ENCODE results near the gene TLR5.

The TLR5 gene

DNA sequence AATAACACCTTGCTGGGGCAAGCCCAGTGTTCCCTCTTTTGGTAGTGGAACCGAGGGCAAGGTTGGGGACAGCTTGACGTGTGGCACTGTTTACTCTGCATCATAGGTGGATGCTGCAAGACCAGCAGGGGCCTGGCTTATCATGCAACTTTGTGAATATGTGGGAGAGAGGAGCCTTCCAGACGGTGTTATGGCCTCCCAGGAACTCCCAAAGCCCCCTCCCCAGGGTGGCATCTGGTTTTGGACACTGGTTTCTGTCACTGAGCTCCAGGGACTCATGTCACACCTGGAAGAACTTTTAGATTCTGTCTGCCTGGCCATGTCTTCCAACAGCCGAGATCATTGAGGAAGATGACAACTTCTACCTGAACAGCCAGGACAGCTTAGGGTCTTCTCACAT, 1.4 kb upstream of the TLR5 start:
- Histone ChIP-seq H2AFZ (ENCODE audit: low read depth, low read length) (no peak overlapping the region), H3K36me3 (replicated peaks; ENCODE audit: low read depth, low read length) (no peaks in the 10 kb centered on the region), H3K4me3 (ENCODE audit: low read length) (no peak overlapping the region), H3K27ac (ENCODE audit: low read length) (no peak overlapping the region), H3K9ac (ENCODE audit: low read length) (no peak overlapping the region), H3K4me1 (ENCODE audit: low read length) (peaks cover 3% of the 10 kb centered on the region; the same call in 1 of the 2 replicates), H4K20me1 (ENCODE audit: insufficient read depth, low read length) (no peaks in the 10 kb centered on the region), H3K9me3 (ENCODE audit: insufficient read depth, low read length) (peaks cover 4% of the 10 kb centered on the region), H3K4me2 (ENCODE audit: low read length) (no peak overlapping the region), H3K79me2 (ENCODE audit: low read length) (no peaks in the 10 kb centered on the region), H3K27me3 (ENCODE audit: low read depth, low read length) (peaks cover 42% of the 10 kb centered on the region)
- TF ChIP-seq, protein P1, sequence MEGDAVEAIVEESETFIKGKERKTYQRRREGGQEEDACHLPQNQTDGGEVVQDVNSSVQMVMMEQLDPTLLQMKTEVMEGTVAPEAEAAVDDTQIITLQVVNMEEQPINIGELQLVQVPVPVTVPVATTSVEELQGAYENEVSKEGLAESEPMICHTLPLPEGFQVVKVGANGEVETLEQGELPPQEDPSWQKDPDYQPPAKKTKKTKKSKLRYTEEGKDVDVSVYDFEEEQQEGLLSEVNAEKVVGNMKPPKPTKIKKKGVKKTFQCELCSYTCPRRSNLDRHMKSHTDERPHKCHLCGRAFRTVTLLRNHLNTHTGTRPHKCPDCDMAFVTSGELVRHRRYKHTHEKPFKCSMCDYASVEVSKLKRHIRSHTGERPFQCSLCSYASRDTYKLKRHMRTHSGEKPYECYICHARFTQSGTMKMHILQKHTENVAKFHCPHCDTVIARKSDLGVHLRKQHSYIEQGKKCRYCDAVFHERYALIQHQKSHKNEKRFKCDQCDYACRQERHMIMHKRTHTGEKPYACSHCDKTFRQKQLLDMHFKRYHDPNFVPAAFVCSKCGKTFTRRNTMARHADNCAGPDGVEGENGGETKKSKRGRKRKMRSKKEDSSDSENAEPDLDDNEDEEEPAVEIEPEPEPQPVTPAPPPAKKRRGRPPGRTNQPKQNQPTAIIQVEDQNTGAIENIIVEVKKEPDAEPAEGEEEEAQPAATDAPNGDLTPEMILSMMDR (IDR thresholded peaks at IDR 0.05; ENCODE audit: low read depth, low read length) = no peak
- TF ChIP-seq EZH2phosphoT487 (IDR thresholded peaks at IDR 0.05; ENCODE audit: low read depth) = no peak

DNA sequence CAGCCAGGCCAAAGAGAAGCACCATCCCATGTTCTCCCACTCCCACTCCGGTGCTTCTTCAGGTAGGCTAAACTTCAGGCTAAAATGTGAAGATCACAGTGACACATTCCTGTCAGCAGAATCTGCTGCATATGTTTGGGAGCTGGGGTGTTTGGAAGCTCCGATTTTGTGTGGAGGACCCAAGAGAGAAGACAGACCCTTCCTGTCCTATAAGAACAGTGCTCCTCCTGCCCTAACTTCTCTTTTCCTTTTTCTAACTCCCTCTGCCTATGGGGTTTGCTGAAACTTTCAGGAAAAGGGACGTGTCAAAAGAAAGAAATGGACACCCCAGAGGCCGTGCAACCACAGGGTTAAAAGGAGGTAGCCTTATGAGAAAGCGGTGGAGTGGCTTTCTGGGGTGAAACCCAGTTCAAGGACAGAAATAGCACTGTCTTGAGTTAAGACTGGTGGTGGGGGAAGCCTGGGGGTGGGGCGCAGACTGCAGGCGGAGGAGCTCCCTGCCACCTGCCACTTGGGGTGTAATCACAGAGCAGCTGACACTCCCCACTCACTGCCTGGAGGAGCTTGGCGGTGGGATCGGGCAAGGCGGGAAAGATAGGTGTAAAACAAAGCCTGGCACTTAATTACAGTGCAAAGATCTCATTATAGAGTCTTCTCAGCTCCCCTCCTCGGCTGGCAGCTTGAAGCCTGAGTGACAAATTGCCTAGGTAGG, 645 bp upstream of the TLR5 start:
- no peaks in the 10 kb centered on the region for H4K20me1 ChIP-seq (ENCODE audit: insufficient read depth, low read length)
- H3K9ac ChIP-seq (ENCODE audit: low read length) = no peak overlapping the region
- H3K4me3 ChIP-seq (ENCODE audit: low read length) = no peak overlapping the region
- no peaks in the 10 kb centered on the region for H3K79me2 ChIP-seq (ENCODE audit: low read length)
- no peaks in the 10 kb centered on the region for H3K36me3 ChIP-seq (replicated peaks; ENCODE audit: low read depth, low read length)
- no peak overlapping the region for H2AFZ ChIP-seq (ENCODE audit: low read depth, low read length)
- H3K27ac ChIP-seq (ENCODE audit: low read length) = no peak overlapping the region
- H3K4me1 ChIP-seq (ENCODE audit: low read length) = peaks cover 3% of the 10 kb centered on the region; the same call in 1 of the 2 replicates
- H3K9me3 ChIP-seq (ENCODE audit: insufficient read depth, low read length) = peaks cover 4% of the 10 kb centered on the region
- peaks cover 42% of the 10 kb centered on the region for H3K27me3 ChIP-seq (ENCODE audit: low read depth, low read length)
- H3K4me2 ChIP-seq (ENCODE audit: low read length) = no peak overlapping the region
- TF ChIP-seq, protein P1 (IDR thresholded peaks at IDR 0.05; ENCODE audit: low read depth, low read length) = no peak
- no peak for TF ChIP-seq EZH2phosphoT487 (IDR thresholded peaks at IDR 0.05; ENCODE audit: low read depth)

DNA sequence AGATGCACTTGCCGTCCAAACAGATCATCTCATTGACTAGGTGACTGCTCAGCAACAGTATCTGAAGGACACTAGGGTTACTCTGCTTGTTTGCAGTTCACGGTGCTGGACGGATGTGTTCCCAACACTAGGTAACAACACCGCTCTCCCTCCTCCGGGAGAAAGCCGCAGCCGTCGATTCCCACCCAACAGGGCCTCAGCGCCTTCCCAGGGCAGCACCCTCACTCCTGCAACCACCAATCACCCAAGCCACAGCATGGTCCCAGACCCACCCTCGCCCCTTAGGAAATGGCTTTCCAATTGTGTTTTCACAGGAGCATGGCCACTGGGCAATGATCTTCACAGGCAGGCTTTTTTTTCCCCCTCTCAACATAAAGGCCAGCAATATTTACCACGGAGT, 779 bp downstream of the TLR5 start:
- Histone ChIP-seq H2AFZ (ENCODE audit: low read depth, low read length) (no peak overlapping the region), H3K9ac (ENCODE audit: low read length) (no peak overlapping the region)

More for the DNA sequence above, 779 bp downstream of the TLR5 start:
- H3K27ac ChIP-seq (ENCODE audit: low read length) = no peak overlapping the region
- no peaks in the 10 kb centered on the region for H3K36me3 ChIP-seq (replicated peaks; ENCODE audit: low read depth, low read length)
- H3K4me1 ChIP-seq (ENCODE audit: low read length) = peaks cover 3% of the 10 kb centered on the region; the same call in 1 of the 2 replicates
- TF ChIP-seq, protein P1 (IDR thresholded peaks at IDR 0.05; ENCODE audit: low read depth, low read length) = no peak
- no peak for TF ChIP-seq EZH2phosphoT487 (IDR thresholded peaks at IDR 0.05; ENCODE audit: low read depth)
- no peaks in the 10 kb centered on the region for H4K20me1 ChIP-seq (ENCODE audit: insufficient read depth, low read length)
- no peak overlapping the region for H3K4me2 ChIP-seq (ENCODE audit: low read length)
- H3K27me3 ChIP-seq (ENCODE audit: low read depth, low read length) = peaks cover 35% of the 10 kb centered on the region; the same call in 1 of the 2 replicates
- no peaks in the 10 kb centered on the region for H3K79me2 ChIP-seq (ENCODE audit: low read length)
- no peak overlapping the region for H3K4me3 ChIP-seq (ENCODE audit: low read length)
- H3K9me3 ChIP-seq (ENCODE audit: insufficient read depth, low read length) = no peaks in the 10 kb centered on the region; the same call in 1 of the 2 replicates
